Activated T-helper 1 cell treated with Interleukin-2 at 50 U/mL for 16 hours (primary cell): Measurements from ENCODE around the gene TM6SF1.

Experiments used
- DNase-seq: peaks from one replicate; pipeline ENCODE4 v3.0.0-alpha.2; 2020; ENCODE audit warnings: low read depth

TM6SF1 gene

GRCh38 chr15:83174891-83175290, 67.4 kb downstream of the TM6SF1 start:
- no peak for DNase-seq

DNA sequence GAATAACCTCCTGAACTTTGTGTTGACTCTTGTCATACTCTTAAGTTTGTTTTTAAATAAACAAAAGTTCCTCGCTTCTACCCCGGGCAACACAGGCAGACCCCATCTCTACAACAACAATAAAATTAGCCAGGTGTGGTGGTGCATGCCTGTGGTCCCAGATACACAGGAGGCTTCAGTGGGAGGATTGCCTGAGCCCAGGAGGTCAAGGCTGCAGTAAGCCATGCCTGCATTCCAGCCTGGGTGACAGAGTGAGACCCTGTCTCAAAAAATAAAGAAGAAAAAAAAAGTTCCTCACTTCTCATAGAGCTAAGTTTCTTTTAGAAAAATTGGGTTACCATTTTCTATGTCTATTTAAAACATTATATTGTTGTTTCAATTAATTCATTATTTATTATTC, 70.9 kb downstream of the TM6SF1 start:
- DNase-seq = no peak

DNA sequence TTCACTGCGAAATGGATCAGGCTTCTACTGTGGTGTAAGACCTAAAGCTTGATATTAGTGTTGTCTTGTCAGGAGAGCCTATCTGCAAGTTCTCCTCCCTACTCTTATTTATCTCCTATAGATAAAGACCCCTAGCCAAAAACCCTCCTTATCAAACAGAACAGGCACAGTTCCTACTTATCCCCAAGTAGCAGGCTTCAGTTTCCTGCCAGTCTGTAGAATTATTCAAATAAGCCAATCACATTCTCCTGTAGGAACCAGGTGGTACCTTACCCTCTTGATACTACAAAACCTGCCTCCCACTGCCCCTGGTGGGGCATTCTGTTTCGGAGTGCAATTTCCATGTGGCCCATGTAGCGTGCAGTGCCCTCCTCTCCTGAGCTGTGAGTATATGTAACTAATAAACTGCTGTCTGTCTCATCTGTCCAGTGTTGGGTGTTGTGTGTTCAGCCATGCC, 71.5 kb downstream of the TM6SF1 start:
- no peak for DNase-seq

- no peak for DNase-seq
Observed at GRCh38 chr15:83185561-83185960, 78.1 kb downstream of the TM6SF1 start.
